Measurements from ENCODE around the gene NARS2. TPM values are rescaled to one million over a fixed set of nuclear protein-coding genes. Genes with fewer than 3 reads are reported as not detected.

NARS2 gene
- total RNA-seq (10 to 100 TPM; 12.8 to 18.6 (median 15.7) TPM), polyA plus RNA-seq (10 to 100 TPM; 14.0 to 22.3 (median 14.5) TPM)
- long read RNA-seq, donor 1, transcript NARS2-201 (14 exons, 2,519 nt), result major isoform, 32 of 40 reads
- long read RNA-seq, donor 1, partial matches to known transcripts, result 0 of 40 reads
- long read RNA-seq, donor 1, other reads (novel, unspliced or antisense), result 8 of 40 reads
- long read RNA-seq, donor 2, transcript NARS2-201 (14 exons, 2,519 nt), result major isoform, 39 of 47 reads
- long read RNA-seq, donor 2, partial matches to known transcripts, result 5 of 47 reads
- long read RNA-seq, donor 2, other reads (novel, unspliced or antisense), result 3 of 47 reads

- H3K9me3 ChIP-seq, result no peaks in the 10 kb centered on the region
- peaks cover 9% of the 10 kb centered on the region for H3K4me1 ChIP-seq
- intact Hi-C loops (cut with DNase I), result no loop called here
- H3K36me3 ChIP-seq (ENCODE audit: insufficient read depth in 1 of 2, low read depth in 1 of 2), result peaks cover 4 to 18% of the 10 kb centered on the region in 2 donors
- H3K4me3 ChIP-seq, result peak within 1 kb of the TSS; percentile 96
- no peaks in the 10 kb centered on the region for H3K27me3 ChIP-seq (ENCODE audit: insufficient read depth in 3 of 3, low read length in 2 of 3)
- no peak for TF ChIP-seq CTCF (IDR thresholded peaks at IDR 0.05)
- WGBS, 3 donors, result 0 to 1% (median 0%) methylated on average over 59 to 60 of the region's 60 CpGs
- ATAC-seq, result peak; percentile 99 to 100 (median 100)
- peak within 1 kb of the TSS; percentile 93 for H3K27ac ChIP-seq
- DNase-seq, result peak; percentile 97 to 98
Measured at GRCh38 chr11:78574386-78575381, at the start of gene NARS2. TSS of gene NARS2 (minus strand) at chr11:78574864. CDS start at chr11:78574488, 376 bp downstream.

GRCh38 chr11:78622666-78623065 is 48.0 kb upstream of the NARS2 start:
- DNase-seq, result no peak
- H3K27ac ChIP-seq, result no peak overlapping the region
- H3K4me3 ChIP-seq, result no peak overlapping the region
- ATAC-seq, result no peak
- H3K36me3 ChIP-seq (ENCODE audit: insufficient read depth in 1 of 2, low read depth in 1 of 2), result no peaks in the 10 kb centered on the region
- no peak for TF ChIP-seq CTCF (IDR thresholded peaks at IDR 0.05)
- H3K9me3 ChIP-seq, result peaks cover 6% of the 10 kb centered on the region
- H3K4me1 ChIP-seq, result no peaks in the 10 kb centered on the region
- intact Hi-C loops (cut with DNase I), result no loop called here
- H3K27me3 ChIP-seq (ENCODE audit: insufficient read depth in 3 of 3, low read length in 2 of 3), result no peaks in the 10 kb centered on the region
- WGBS, 3 donors, result 74 to 78% (median 75%) methylated on average over 5 of the region's 5 CpGs

- peaks cover 0 to 4% (median 0%) of the 10 kb centered on the region in 3 donors for H3K27me3 ChIP-seq (ENCODE audit: insufficient read depth in 3 of 3, low read length in 2 of 3)
- DNase-seq (no peak), ATAC-seq (no peak)
- H3K27ac ChIP-seq, result no peak overlapping the region
- no peaks in the 10 kb centered on the region for H3K36me3 ChIP-seq (ENCODE audit: insufficient read depth in 1 of 2, low read depth in 1 of 2)
- H3K4me3 ChIP-seq, result no peak overlapping the region
- no peaks in the 10 kb centered on the region for H3K4me1 ChIP-seq
- H3K9me3 ChIP-seq, result peaks cover 6% of the 10 kb centered on the region
- intact Hi-C loops (cut with DNase I), result no loop called here
- WGBS, 3 donors, result 62 to 84% (median 81%) methylated on average over 2 of the region's 2 CpGs
- no peak for TF ChIP-seq CTCF (IDR thresholded peaks at IDR 0.05)
Measured at GRCh38 chr11:78620159-78620558, 45.5 kb upstream of the NARS2 start.

GRCh38 chr11:78615724-78616123 is 41.1 kb upstream of the NARS2 start:
- no peak for TF ChIP-seq CTCF (IDR thresholded peaks at IDR 0.05)
- Histone ChIP-seq H3K27me3 (ENCODE audit: insufficient read depth in 3 of 3, low read length in 2 of 3) (peaks cover 0 to 7% (median 0%) of the 10 kb centered on the region in 3 donors), H3K36me3 (ENCODE audit: insufficient read depth in 1 of 2, low read depth in 1 of 2) (no peaks in the 10 kb centered on the region), H3K27ac (no peak overlapping the region), H3K9me3 (peaks cover 6% of the 10 kb centered on the region), H3K4me1 (no peaks in the 10 kb centered on the region), H3K4me3 (no peak overlapping the region)
- ATAC-seq (no peak), DNase-seq (no peak)
- intact Hi-C loops (cut with DNase I), result no loop called here
- 94 to 95% (median 94%) methylated on average over 1 of the region's 1 CpG for WGBS, 3 donors
